ENCODE results near the gene SGPP2. TPM values are rescaled to one million over a fixed set of nuclear protein-coding genes. Genes with fewer than 3 reads are reported as not detected.

Gene SGPP2
- total RNA-seq, 1 experiment from 2014 or later: 56.9 TPM

GRCh38 chr2:222483513-222484039, 59.2 kb downstream of the SGPP2 start:
- Mint-ChIP-seq H3K36me3 (ENCODE audit: insufficient read depth, unreplicated experiment) (peaks cover 17% of the 10 kb centered on the region), H3K27ac (ENCODE audit: unreplicated experiment) (no peak overlapping the region), H3K4me1 (ENCODE audit: low read depth, unreplicated experiment) (no peaks in the 10 kb centered on the region), H3K4me3 (ENCODE audit: low read depth, unreplicated experiment) (no peak overlapping the region), H3K9me3 (ENCODE audit: low read depth, unreplicated experiment) (no peaks in the 10 kb centered on the region), H3K27me3 (ENCODE audit: unreplicated experiment) (no peaks in the 10 kb centered on the region)
- TF ChIP-seq CTCF (IDR thresholded peaks at IDR 0.05; ENCODE audit: unreplicated experiment): no peak
- DNase-seq: peak; percentile 16
- intact Hi-C loops (cut with micrococcal nuclease; ENCODE audit: unreplicated experiment): loop anchor here (2.0 to 5.0 kb wide), 2 partner anchors 56 to 165 kb away; no protein-coding TSS in a partner anchor
- CTCF ChIA-PET: interaction anchor here (0.6 to 1.2 kb wide), 2 partner anchors 16 to 166 kb away, joined by 3 to 8 read pairs; no protein-coding TSS in a partner anchor
- BruUV-seq (replicated peaks): no TSS peak

- Mint-ChIP-seq H3K9me3 (ENCODE audit: low read depth, unreplicated experiment) (no peaks in the 10 kb centered on the region), H3K4me1 (ENCODE audit: low read depth, unreplicated experiment) (no peaks in the 10 kb centered on the region), H3K4me3 (ENCODE audit: low read depth, unreplicated experiment) (no peak overlapping the region), H3K36me3 (ENCODE audit: insufficient read depth, unreplicated experiment) (peaks cover 14% of the 10 kb centered on the region), H3K27ac (ENCODE audit: unreplicated experiment) (peak overlapping the region; percentile 42), H3K27me3 (ENCODE audit: unreplicated experiment) (no peaks in the 10 kb centered on the region)
- no TSS peak for BruUV-seq (replicated peaks)
- intact Hi-C loops (cut with micrococcal nuclease; ENCODE audit: unreplicated experiment): no loop called here
- CTCF ChIA-PET: interaction anchor here (1.0 kb wide), 1 partner anchor 168 kb away, joined by 4 read pairs; no protein-coding TSS in a partner anchor
- no peak for DNase-seq
- TF ChIP-seq CTCF (IDR thresholded peaks at IDR 0.05; ENCODE audit: unreplicated experiment): no peak
Measured at GRCh38 chr2:222485367-222486211, 61.2 kb downstream of the SGPP2 start.

- CTCF ChIA-PET: interaction anchor here (0.6 kb wide), 1 partner anchor 64 kb away, joined by 3 read pairs; no protein-coding TSS in a partner anchor
- no peak overlapping the region for H3K4me3 Mint-ChIP-seq (ENCODE audit: low read depth, unreplicated experiment)
- H3K4me1 Mint-ChIP-seq (ENCODE audit: low read depth, unreplicated experiment): peaks cover 9% of the 10 kb centered on the region
- peaks cover 13% of the 10 kb centered on the region for H3K9me3 Mint-ChIP-seq (ENCODE audit: low read depth, unreplicated experiment)
- DNase-seq: no peak
- no peak for TF ChIP-seq CTCF (IDR thresholded peaks at IDR 0.05; ENCODE audit: unreplicated experiment)
- no peaks in the 10 kb centered on the region for H3K27me3 Mint-ChIP-seq (ENCODE audit: unreplicated experiment)
- intact Hi-C loops (cut with micrococcal nuclease; ENCODE audit: unreplicated experiment): no loop called here
- no peak overlapping the region for H3K27ac Mint-ChIP-seq (ENCODE audit: unreplicated experiment)
- no TSS peak for BruUV-seq (replicated peaks)
- H3K36me3 Mint-ChIP-seq (ENCODE audit: insufficient read depth, unreplicated experiment): peaks cover 24% of the 10 kb centered on the region
Measured at GRCh38 chr2:222490131-222490530, 65.8 kb downstream of the SGPP2 start.

- Mint-ChIP-seq H3K27ac (ENCODE audit: unreplicated experiment) (no peak overlapping the region), H3K27me3 (ENCODE audit: unreplicated experiment) (no peaks in the 10 kb centered on the region)
- DNase-seq: no peak
Measured at GRCh38 chr2:222492683-222493082, 68.3 kb downstream of the SGPP2 start.

More at GRCh38 chr2:222492683-222493082, 68.3 kb downstream of the SGPP2 start:
- intact Hi-C loops (cut with micrococcal nuclease; ENCODE audit: unreplicated experiment): no loop called here
- Mint-ChIP-seq H3K4me1 (ENCODE audit: low read depth, unreplicated experiment) (peaks cover 9% of the 10 kb centered on the region), H3K4me3 (ENCODE audit: low read depth, unreplicated experiment) (no peak overlapping the region), H3K36me3 (ENCODE audit: insufficient read depth, unreplicated experiment) (peaks cover 24% of the 10 kb centered on the region), H3K9me3 (ENCODE audit: low read depth, unreplicated experiment) (peaks cover 13% of the 10 kb centered on the region)
- CTCF ChIA-PET: no interaction called here
- no TSS peak for BruUV-seq (replicated peaks)
- no peak for TF ChIP-seq CTCF (IDR thresholded peaks at IDR 0.05; ENCODE audit: unreplicated experiment)

Measured in Calu3 (cell line).